ENCODE data around the gene SLC16A12.

- TF ChIP-seq, protein P1, sequence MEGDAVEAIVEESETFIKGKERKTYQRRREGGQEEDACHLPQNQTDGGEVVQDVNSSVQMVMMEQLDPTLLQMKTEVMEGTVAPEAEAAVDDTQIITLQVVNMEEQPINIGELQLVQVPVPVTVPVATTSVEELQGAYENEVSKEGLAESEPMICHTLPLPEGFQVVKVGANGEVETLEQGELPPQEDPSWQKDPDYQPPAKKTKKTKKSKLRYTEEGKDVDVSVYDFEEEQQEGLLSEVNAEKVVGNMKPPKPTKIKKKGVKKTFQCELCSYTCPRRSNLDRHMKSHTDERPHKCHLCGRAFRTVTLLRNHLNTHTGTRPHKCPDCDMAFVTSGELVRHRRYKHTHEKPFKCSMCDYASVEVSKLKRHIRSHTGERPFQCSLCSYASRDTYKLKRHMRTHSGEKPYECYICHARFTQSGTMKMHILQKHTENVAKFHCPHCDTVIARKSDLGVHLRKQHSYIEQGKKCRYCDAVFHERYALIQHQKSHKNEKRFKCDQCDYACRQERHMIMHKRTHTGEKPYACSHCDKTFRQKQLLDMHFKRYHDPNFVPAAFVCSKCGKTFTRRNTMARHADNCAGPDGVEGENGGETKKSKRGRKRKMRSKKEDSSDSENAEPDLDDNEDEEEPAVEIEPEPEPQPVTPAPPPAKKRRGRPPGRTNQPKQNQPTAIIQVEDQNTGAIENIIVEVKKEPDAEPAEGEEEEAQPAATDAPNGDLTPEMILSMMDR (conservative IDR thresholded peaks at IDR 0.05) = no peak
- TF ChIP-seq ZFX (IDR thresholded peaks at IDR 0.05) = no peak
These were observed 2.9 kb downstream of the SLC16A12 start for GRCh38 chr10:89532476-89532875.

Measured in C4-2B (cell line).